Smooth muscle cell (in vitro differentiated cells): ENCODE results near the gene MCIDAS. TPM values are rescaled to one million over a fixed set of nuclear protein-coding genes. Genes with fewer than 3 reads are reported as not detected.

Experiments
- DNase-seq: peaks from one replicate; lab custom pipeline; 2025; ENCODE audit not compliant: unreplicated experiment; lab: John Stamatoyannopoulos, UW
- H2AFZ ChIP-seq: fragments of 200-600 bp; sonication (generic); 2 replicates; pipeline ENCODE4 v1.6.0; 2016; ENCODE audit warnings: antibody characterized with exemption, low read depth, mild to moderate bottlenecking
- H3F3A ChIP-seq: fragments of 200-600 bp; sonication (generic); 2 replicates; pipeline ENCODE4 v1.6.0; 2017; ENCODE audit warnings: antibody characterized with exemption, low read depth
- H3K27ac ChIP-seq: fragments of 200-600 bp; sonication (generic); 2 replicates; pipeline ENCODE4 v1.5.1; 2016; ENCODE audit warnings: low read depth, mild to moderate bottlenecking
- H3K27me3 ChIP-seq: fragments of 200-600 bp; sonication (generic); 2 replicates; pipeline ENCODE4 v1.6.1; 2016; ENCODE audit warnings: low read depth, mild to moderate bottlenecking
- H3K36me3 ChIP-seq: fragments of 200-600 bp; sonication (generic); 2 replicates; pipeline ENCODE4 v1.5.1; 2016; ENCODE audit warnings: low read depth
- H3K4me1 ChIP-seq: fragments of 200-600 bp; sonication (generic); 2 replicates; pipeline ENCODE4 v1.5.1; 2016; ENCODE audit warnings: low read depth
- H3K4me2 ChIP-seq: fragments of 200-600 bp; sonication (generic); 2 replicates; pipeline ENCODE4 v1.6.0; 2016; ENCODE audit warnings: mild to moderate bottlenecking
- H3K4me3 ChIP-seq: fragments of 200-600 bp; sonication (generic); 2 replicates; pipeline ENCODE4 v1.5.1; 2016; ENCODE audit warnings: mild to moderate bottlenecking
- H3K79me2 ChIP-seq: fragments of 200-600 bp; sonication (generic); 2 replicates; pipeline ENCODE4 v1.6.0; 2016; ENCODE audit warnings: low read depth, mild to moderate bottlenecking
- H3K9ac ChIP-seq: fragments of 200-600 bp; sonication (generic); 2 replicates; pipeline ENCODE4 v1.6.0; 2016; ENCODE audit warnings: low read depth
- H3K9me3 ChIP-seq: fragments of 200-600 bp; sonication (generic); replicated peaks from 2 replicates; pipeline ENCODE4 v1.5.1; 2016; ENCODE audit warnings: low read depth
- H4K20me1 ChIP-seq: fragments of 200-600 bp; sonication (generic); 2 replicates; pipeline ENCODE4 v1.6.0; 2016; ENCODE audit warnings: low read depth
- WGBS: methylation state at CpG from one replicate; pipeline ENCODE4 v1.1.7; 2016; ENCODE audit warnings: low lambda C conversion rate; 5-methylcytosine and 5-hydroxymethylcytosine counted together
- polyA plus RNA-seq: library from polyadenylated mRNA; unstranded; fragments of >200 nt; fragmentation: Nextera tagmentation; extraction: Ambion mirVana; gene quantifications from 2 replicates; pipeline ENCODE4 v1.2.1, GENCODE V29; 2016
- total RNA-seq: library from RNA; depleted of rRNA; stranded (reverse); fragments of >200 nt; gene quantifications from 2 replicates; pipeline ENCODE4 v1.2.3, GENCODE V29; 2014
- TF ChIP-seq, protein P1 (sequence below): fragments of 200-600 bp; sonication (generic); IDR thresholded peaks from 2 replicates; pipeline ENCODE4 v1.5.1; 2017; ENCODE audit warnings: borderline replicate concordance, mild to moderate bottlenecking, antibody characterized with exemption; ENCODE audit not compliant: insufficient read depth, poor library complexity, severe bottlenecking

MCIDAS gene
- total and polyA plus RNA-seq, 2 experiments from 2014 or later: not detected

DNA sequence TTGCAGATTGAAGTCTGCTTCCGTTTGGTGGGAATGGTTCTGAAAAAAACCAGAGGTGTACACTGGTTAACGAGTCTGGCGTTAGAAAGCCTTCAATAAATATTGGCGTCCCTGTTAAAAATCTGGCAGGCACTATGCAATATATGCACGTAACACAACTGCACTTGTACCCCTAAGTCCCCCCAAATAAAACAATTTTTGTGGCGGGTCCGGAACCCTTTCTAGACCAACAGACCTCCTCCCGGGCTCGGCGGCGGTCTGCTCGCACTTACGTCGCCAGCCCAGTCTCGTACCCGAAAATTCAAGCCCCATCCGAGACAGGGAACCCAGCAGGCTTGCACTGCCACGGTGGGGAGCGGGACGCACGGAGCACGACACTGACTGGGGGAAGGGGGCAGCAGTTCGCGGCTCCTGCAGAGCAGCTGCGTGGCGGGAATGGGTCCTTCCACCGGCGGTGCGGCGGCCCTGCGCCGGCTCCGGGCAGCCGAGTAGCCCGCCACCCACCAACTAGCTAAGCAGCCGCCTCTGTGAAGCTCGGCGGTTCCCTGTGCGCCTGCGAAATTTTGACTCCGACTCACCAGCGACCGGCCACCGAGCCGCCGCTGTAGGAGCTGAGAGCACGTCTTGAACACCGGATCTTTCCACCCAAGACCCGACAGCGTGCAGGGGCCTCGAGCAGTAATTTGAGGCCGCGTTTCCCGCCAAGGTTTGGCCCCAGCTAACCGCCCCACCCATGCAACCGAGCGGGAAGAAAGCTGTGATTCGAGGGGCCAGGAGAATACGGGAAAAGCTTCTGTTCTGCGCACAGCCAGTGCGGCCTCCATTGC lies 3.9 kb downstream of the MCIDAS start:
- DNase-seq: no peak

DNA sequence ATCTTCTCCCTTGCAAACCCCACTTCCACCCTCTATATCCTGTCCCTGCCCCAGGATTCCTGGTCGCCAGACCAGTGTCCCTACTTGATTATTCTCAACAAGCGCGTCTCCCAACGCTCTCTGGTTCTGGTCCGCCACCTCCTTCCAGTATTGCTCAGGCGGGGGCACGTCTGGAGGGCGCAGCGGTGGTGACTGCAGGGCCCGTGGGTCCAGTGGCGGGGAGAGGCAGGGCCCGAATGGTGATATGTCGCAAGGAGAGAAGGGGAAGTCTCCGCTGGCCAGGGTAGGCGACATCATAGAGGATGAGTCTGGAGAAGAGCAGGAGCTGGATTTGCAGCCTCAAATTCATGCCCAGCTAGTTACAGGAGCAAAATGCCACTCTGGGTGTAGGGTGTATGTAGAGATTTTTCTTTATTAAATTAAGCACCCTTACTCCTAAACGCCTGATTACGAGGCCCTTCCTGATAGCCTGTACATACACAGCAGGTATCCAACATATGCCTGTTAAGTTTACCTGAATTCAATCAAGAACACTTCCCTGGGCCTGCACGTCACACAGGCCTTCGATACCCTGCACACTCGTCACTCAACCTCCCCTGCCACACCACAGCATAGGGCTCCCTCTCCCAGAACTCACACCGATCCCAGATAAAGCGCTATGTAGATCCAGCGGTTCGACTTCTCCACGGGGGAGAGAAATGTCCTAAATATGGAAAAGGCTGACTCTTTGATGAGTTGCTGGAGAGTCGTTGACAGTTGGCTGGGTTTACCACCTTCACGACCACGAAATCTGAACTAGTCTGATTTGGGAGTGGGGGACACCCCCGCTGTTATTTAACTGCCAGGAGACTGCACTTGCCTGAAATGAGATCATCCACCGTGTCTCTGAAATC lies 4.8 kb downstream of the MCIDAS start:
- Histone ChIP-seq H4K20me1 (no peaks in the 10 kb centered on the region), H3K27me3 (peaks cover 100% of the 10 kb centered on the region), H3K9ac (no peak overlapping the region), H3K9me3 (no peaks in the 10 kb centered on the region), H3K4me2 (peak overlapping the region; percentile 79), H2AFZ (no peak overlapping the region), H3K27ac (no peak overlapping the region), H3F3A (no peaks in the 10 kb centered on the region), H3K79me2 (no peaks in the 10 kb centered on the region), H3K4me3 (peak overlapping the region; percentile 25), H3K36me3 (no peaks in the 10 kb centered on the region), H3K4me1 (peaks cover 17% of the 10 kb centered on the region)
- 23% methylated on average over 30 of the region's 30 CpGs for WGBS
- no peak for DNase-seq
- TF ChIP-seq, protein P1, sequence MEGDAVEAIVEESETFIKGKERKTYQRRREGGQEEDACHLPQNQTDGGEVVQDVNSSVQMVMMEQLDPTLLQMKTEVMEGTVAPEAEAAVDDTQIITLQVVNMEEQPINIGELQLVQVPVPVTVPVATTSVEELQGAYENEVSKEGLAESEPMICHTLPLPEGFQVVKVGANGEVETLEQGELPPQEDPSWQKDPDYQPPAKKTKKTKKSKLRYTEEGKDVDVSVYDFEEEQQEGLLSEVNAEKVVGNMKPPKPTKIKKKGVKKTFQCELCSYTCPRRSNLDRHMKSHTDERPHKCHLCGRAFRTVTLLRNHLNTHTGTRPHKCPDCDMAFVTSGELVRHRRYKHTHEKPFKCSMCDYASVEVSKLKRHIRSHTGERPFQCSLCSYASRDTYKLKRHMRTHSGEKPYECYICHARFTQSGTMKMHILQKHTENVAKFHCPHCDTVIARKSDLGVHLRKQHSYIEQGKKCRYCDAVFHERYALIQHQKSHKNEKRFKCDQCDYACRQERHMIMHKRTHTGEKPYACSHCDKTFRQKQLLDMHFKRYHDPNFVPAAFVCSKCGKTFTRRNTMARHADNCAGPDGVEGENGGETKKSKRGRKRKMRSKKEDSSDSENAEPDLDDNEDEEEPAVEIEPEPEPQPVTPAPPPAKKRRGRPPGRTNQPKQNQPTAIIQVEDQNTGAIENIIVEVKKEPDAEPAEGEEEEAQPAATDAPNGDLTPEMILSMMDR: no peak

More for the DNA sequence above, 3.9 kb downstream of the MCIDAS start:
- H3K9ac ChIP-seq: no peak overlapping the region
- H2AFZ ChIP-seq: peak overlapping the region; percentile 5
- H3K36me3 ChIP-seq: no peaks in the 10 kb centered on the region
- no peaks in the 10 kb centered on the region for H3K79me2 ChIP-seq
- H3K4me3 ChIP-seq: peak overlapping the region; percentile 25
- H3F3A ChIP-seq: no peaks in the 10 kb centered on the region
- H3K4me2 ChIP-seq: peak overlapping the region; percentile 79
- 4% methylated on average over 60 of the region's 61 CpGs for WGBS
- H3K27me3 ChIP-seq: peaks cover 100% of the 10 kb centered on the region
- TF ChIP-seq, protein P1: no peak
- no peaks in the 10 kb centered on the region for H3K9me3 ChIP-seq
- H3K4me1 ChIP-seq: peaks cover 17% of the 10 kb centered on the region
- no peak overlapping the region for H3K27ac ChIP-seq
- no peaks in the 10 kb centered on the region for H4K20me1 ChIP-seq

DNA sequence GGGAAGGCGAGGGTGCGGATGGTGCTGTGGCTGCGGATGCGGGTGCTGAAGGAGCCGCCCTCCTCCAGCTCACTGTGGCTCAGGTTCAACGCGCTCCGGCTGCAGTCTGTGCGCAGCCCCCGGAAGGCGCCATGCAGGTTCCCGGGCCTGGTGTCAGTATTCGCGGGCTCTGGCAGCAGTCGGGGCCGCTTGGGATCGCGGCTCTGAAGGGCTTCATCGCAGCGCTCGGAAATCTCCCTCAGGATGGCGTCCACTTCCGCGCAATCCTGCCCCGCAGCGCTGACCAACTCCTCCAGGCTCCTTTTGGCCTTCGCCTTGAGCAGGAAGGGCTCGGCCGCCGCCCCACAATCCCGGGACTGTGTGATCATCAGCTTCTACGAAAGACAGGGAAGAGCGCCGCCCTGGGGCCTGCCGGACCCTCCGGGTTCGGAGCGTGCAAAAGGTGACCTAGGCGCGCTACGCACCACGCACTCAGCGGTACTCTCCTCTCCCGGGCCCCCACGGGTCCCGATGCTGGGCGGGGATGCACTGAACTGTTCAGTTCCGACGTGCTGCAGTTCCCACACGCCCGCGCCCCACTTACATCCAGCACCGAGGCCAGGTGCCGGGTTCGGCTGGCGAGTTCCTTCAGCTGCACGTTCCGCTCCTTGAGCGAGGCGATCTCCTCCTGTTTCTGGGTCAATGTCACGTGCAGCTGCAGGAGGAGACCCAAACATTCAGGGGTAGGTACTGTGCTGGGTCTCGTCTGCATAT lies 6.5 kb downstream of the MCIDAS start:
- Histone ChIP-seq H3K27me3 (peaks cover 89% of the 10 kb centered on the region), H3K79me2 (no peaks in the 10 kb centered on the region), H3F3A (no peaks in the 10 kb centered on the region), H3K27ac (no peak overlapping the region), H3K4me1 (peaks cover 13% of the 10 kb centered on the region), H2AFZ (no peak overlapping the region), H4K20me1 (no peaks in the 10 kb centered on the region), H3K9me3 (no peaks in the 10 kb centered on the region), H3K4me3 (peak overlapping the region; percentile 44), H3K36me3 (no peaks in the 10 kb centered on the region), H3K9ac (no peak overlapping the region), H3K4me2 (peak overlapping the region; percentile 88)
- TF ChIP-seq, protein P1: no peak
- 2% methylated on average over 60 of the region's 62 CpGs for WGBS
- no peak for DNase-seq
